Tibial nerve (tissue), 4 donors: ENCODE results near the gene GINS2.

Experiments used
- EP300 ChIP-seq, 2 donors: sonication (generic); formaldehyde crosslinking; IDR thresholded peaks; one replicate each; pipeline ENCODE4 v1.6.1; 2017; ENCODE audit warnings: antibody characterized with exemption in 2 of 2, mild to moderate bottlenecking in 1 of 2
- POLR2A ChIP-seq, 2 donors: fragments of 450-650 bp; IDR thresholded peaks; one replicate each; pipeline ENCODE4 v1.6.1; 2017; ENCODE audit warnings: antibody characterized with exemption in 2 of 2, mild to moderate bottlenecking in 2 of 2, moderate library complexity in 2 of 2
- TF ChIP-seq, protein P1 (sequence below), 5 experiments: fragments of 200-600 bp in 3 of 5; fragments of 450-650 bp in 2 of 5; sonication (generic) in 3 of 5; IDR thresholded peaks; one replicate each; pipeline ENCODE4 v1.5.1; 2016 to 2019; ENCODE audit warnings: antibody characterized with exemption in 5 of 5, mild to moderate bottlenecking in 3 of 5, moderate library complexity in 2 of 5

- TF ChIP-seq EP300 (IDR thresholded peaks at IDR 0.05) (no peak), POLR2A (IDR thresholded peaks at IDR 0.05) (no peak)
- TF ChIP-seq, protein P1, sequence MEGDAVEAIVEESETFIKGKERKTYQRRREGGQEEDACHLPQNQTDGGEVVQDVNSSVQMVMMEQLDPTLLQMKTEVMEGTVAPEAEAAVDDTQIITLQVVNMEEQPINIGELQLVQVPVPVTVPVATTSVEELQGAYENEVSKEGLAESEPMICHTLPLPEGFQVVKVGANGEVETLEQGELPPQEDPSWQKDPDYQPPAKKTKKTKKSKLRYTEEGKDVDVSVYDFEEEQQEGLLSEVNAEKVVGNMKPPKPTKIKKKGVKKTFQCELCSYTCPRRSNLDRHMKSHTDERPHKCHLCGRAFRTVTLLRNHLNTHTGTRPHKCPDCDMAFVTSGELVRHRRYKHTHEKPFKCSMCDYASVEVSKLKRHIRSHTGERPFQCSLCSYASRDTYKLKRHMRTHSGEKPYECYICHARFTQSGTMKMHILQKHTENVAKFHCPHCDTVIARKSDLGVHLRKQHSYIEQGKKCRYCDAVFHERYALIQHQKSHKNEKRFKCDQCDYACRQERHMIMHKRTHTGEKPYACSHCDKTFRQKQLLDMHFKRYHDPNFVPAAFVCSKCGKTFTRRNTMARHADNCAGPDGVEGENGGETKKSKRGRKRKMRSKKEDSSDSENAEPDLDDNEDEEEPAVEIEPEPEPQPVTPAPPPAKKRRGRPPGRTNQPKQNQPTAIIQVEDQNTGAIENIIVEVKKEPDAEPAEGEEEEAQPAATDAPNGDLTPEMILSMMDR (IDR thresholded peaks at IDR 0.05): no peak
These were observed 18.9 kb upstream of the GINS2 start for GRCh38 chr16:85707528-85708095.
